ENCODE measurements around the gene LRRC3.

DNA sequence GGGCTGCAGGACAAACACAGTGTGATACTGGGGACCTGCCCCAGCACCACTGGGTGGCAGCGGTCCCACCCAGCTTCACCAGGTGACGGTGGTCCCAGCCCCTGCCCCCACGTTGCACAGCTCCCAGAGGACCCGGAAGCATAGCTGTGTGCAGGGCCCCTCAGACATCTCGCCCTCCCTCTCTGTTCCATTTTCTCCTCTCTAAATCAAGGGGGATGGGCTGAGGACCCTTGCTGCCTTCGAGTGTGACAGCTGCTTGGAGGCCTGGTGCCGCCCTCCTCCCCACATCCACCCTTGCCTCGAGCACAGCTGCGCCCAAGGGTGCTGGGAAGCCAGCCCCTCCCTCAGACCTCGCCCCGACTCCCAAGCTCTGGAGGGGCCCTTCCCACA, 16.1 kb upstream of the LRRC3 start:
- TF ChIP-seq GATA2 (IDR thresholded peaks at IDR 0.05; ENCODE audit: low read depth, low read length): no peak
- no peak for TF ChIP-seq GATA3 (IDR thresholded peaks at IDR 0.05; ENCODE audit: low read depth, low read length)

Measured in SH-SY5Y (cell line).